NCI-H1930 (cell line): ENCODE results near the gene ARFIP2.

ENCODE experiments used
- DNase-seq, 2 experiments: peaks; one replicate each; lab custom pipeline; 2025; lab: John Stamatoyannopoulos, UW

Gene ARFIP2

DNA sequence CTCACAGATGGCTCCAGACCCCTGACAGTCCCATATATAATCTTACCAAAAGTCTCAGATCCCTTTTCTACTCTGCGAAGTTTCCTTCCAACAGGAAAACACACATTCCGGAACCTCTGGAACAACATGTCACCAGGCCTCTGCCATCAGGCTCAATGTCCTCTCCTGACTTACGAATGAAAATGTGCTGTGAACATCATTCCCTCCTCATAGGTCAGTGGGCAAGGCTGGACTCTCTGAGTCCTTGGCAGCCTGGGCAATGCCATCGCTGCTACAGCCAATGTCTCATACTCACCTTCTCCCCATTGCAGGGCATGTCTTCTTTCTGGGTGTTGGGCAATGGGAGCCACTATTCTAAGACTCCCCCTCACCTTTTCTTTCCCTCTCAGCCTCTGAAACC is 38.7 kb downstream of the ARFIP2 start:
- no peak for DNase-seq

- no peak for DNase-seq
Measured at GRCh38 chr11:6440906-6441358, 40.2 kb downstream of the ARFIP2 start, which contains the start of gene HPX. HPX (minus strand) TSS chr11:6440987; CDS start chr11:6440963, 24 bp downstream.

- peak; percentile 19 to 22 for DNase-seq
Measured at GRCh38 chr11:6438979-6439571, 42.1 kb downstream of the ARFIP2 start.

GRCh38 chr11:6437993-6438392 is 43.1 kb downstream of the ARFIP2 start:
- no peak for DNase-seq

- no peak for DNase-seq
Measured at GRCh38 chr11:6437423-6437822, 43.7 kb downstream of the ARFIP2 start.

DNA sequence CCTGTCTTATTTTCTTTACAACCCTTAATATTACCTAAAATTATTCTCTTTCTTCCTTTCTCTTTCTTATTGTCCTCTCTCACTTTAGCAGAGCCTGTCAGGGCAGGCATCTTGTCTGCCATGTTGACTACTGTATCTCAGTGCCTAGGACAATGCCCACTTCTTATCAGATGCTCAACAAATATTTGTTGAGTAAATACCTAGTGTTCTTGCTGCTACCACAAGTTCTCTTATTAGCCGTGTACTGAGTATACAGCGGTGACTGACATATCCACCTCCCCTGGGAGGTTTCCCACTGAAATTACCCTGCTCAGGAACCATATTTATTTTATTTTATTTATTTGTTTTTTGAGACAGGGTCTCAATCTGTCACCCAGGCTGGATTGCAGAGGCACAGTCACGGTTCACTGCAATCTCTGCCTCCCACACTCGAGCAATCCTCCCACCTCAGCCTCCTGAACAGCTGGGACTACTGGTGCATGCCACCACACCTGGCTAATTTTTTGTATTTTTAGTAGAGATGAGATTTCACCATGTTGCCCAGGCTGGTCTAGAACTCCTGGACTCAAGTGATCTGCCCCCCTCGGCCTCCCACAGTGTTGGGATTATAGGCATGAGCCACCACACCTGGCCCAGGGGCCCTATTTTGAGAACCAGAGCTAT is 47.0 kb downstream of the ARFIP2 start:
- no peak for DNase-seq

GRCh38 chr11:6431861-6432260 is 49.3 kb downstream of the ARFIP2 start:
- no peak for DNase-seq

DNA sequence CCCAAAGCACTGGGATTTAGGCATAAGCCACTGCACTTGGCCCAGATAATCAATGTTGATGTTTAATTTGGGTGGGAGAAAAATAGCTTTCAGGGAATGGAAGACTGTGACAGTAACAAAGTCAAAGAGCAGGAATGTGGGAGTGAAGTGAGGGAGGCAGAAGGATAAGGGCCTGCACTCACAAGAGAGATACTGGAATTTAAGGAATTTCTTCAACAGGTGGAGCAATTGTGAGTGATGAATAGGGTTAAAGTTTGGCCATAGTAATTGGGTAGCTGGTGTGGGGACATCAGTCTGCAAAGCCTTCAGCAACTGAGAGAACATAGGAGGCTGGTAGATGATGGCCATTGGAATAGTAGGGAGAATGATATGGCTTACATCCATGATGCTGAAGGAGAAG is 53.6 kb downstream of the ARFIP2 start:
- no peak for DNase-seq
